ENCODE measurements around the gene GNL2.

DNA sequence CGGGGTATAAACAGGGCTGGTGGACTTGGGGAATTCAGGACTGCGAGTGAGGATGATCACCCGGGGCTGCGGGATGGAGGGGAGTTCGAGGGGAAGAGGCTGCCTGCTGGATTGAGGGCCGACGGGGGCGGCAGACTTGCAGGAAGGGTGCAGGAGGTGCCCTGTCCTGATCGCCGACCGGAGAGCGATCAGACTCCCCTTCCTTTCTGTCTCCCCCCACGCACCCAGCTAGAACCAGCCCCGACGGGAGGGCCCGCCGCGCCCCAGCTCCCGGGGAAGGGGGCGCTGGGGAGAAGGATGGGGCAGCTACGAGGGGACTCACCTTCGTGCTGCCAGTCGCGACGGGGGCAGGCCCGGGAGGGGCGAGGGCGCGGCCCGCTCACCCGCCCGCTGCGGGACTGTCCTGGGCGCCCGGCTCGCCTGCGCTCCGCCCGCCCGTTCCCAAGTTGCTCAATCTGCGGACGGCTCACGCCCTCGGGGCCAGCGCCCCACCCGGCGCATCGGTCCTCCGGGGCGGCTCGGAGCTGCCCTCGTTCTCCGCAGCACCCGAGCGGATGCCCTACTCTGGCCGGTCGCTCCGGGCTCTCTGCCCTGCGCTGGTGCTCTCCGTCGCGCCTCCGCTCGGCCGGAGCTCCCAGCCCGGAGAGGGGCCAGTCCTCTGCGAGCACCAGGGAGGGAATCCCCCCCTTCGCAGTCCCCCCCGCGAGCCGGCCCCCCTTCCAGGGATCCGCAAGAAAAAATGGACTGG, 38.7 kb upstream of the GNL2 start, which contains the start of gene RSPO1:
- TF ChIP-seq POLR2A (IDR thresholded peaks at IDR 0.05; ENCODE audit: low read length), result no peak
- TF ChIP-seq GATA1 (IDR thresholded peaks at IDR 0.05; ENCODE audit: low read depth, low read length), result no peak

Data from erythroblast (primary cell).